Rectal smooth muscle tissue (tissue), 1 donor: ENCODE data around the gene RNU6-7.

ENCODE experiments used
- H3K27ac ChIP-seq: one replicate; pipeline ENCODE4 v1.7.0; 2013; ENCODE audit warnings: low read depth, low read length, inconsistent platforms
- H3K27me3 ChIP-seq: one replicate; pipeline ENCODE4 v1.7.0; 2013; ENCODE audit warnings: low read length; ENCODE audit not compliant: control insufficient read depth, insufficient read depth
- H3K36me3 ChIP-seq: one replicate; pipeline ENCODE4 v1.7.0; 2013; ENCODE audit warnings: low read length; ENCODE audit not compliant: control insufficient read depth, insufficient read depth
- H3K4me1 ChIP-seq: one replicate; pipeline ENCODE4 v1.7.0; 2013; ENCODE audit warnings: low read length; ENCODE audit not compliant: control insufficient read depth, insufficient read depth
- H3K4me3 ChIP-seq: one replicate; pipeline ENCODE4 v1.7.0; 2013; ENCODE audit warnings: low read length
- H3K9ac ChIP-seq: one replicate; pipeline ENCODE4 v1.7.0; 2013; ENCODE audit warnings: low read length

The RNU6-7 gene

DNA sequence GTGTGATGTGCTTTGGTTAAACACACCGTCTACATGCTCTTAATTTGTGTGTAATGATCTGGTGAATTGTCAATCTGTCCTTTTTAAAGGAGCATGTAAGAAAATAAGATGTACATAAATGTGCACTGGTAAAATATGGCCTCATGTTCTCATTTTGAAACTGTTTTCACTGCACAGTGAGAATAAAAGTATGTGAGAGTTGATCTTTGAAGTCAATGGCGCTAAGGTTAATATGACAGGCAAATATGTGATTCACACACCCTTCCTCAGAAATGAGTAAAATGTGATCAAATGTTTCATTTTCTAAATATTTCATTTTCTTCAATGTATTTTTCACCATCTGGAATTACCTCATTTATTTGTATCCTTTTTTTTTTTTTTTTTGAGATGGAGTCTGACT lies 8.3 kb upstream of the RNU6-7 start:
- Histone ChIP-seq H3K27ac (no peak overlapping the region), H3K4me1 (no peaks in the 10 kb centered on the region), H3K36me3 (no peaks in the 10 kb centered on the region), H3K4me3 (no peak overlapping the region), H3K27me3 (no peaks in the 10 kb centered on the region), H3K9ac (no peak overlapping the region)

GRCh38 chr14:32195636-32196035 lies 6.2 kb upstream of the RNU6-7 start:
- H3K27me3 ChIP-seq, result no peaks in the 10 kb centered on the region
- H3K4me1 ChIP-seq, result no peaks in the 10 kb centered on the region
- H3K4me3 ChIP-seq, result no peak overlapping the region
- no peak overlapping the region for H3K27ac ChIP-seq
- H3K36me3 ChIP-seq, result no peaks in the 10 kb centered on the region
- H3K9ac ChIP-seq, result no peak overlapping the region

DNA sequence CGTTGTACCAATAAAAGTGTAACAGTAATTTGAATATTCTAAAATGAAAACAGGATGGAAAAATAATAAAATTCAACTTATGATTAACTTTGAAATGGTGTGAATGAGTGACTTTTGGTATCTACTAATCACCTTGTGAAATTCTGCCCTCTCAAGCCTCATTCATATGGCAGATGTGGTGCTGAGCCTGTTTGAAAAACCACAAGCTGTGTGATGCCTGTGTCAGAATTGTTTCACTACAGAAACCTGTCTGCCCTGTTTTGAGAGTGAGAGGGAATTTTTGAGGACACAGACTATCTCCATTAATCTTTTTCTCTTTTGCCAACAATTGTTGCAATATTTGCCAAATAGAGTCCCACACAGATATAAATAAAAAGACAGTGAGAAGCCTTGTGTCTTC lies 3.9 kb upstream of the RNU6-7 start:
- Histone ChIP-seq H3K36me3 (no peaks in the 10 kb centered on the region), H3K27ac (no peak overlapping the region), H3K27me3 (no peaks in the 10 kb centered on the region), H3K4me3 (no peak overlapping the region), H3K4me1 (peaks cover 2% of the 10 kb centered on the region), H3K9ac (no peak overlapping the region)

DNA sequence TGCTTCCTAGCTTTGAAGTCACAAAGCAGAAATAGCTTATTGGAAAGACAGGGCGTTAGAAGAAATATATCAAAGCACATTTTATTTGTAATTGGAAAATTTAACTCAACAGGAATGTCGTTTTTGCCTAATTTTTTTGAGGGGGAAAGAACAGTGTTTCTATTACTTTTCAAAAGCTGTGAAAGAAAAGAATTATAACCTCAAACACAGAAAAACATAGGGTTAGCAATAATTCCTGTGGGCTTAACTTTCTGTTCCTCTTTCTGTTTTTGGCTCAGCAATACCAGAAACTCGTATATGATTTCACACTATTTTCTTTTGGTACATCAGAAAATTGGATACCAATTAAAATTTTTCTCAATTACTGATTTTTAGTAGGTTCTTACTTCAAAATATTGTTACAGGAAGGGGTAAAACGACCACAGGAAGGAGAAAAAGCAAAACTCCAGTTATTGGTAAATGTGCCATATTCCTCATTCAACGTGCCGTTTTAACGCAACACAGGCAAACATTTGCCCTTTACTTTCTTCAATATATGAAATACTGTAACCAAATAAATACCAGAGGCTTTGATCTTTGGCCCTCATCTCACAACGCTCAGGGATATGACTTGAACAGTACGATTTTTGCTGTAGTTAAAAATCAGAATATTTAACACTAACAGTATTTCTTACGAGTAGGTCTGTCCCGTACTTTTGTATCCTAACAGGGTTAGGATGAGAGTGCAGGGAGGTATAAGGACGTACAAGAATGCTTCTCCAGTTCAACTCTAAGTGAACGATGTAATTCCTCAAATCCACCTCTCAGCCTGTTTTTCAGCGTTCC lies 1.3 kb upstream of the RNU6-7 start:
- peak overlapping the region; percentile 96 for H3K4me3 ChIP-seq
- H3K36me3 ChIP-seq, result no peaks in the 10 kb centered on the region
- H3K27me3 ChIP-seq, result no peaks in the 10 kb centered on the region
- no peak overlapping the region for H3K9ac ChIP-seq
- H3K27ac ChIP-seq, result peak overlapping the region; percentile 81
- peaks cover 2% of the 10 kb centered on the region for H3K4me1 ChIP-seq

DNA sequence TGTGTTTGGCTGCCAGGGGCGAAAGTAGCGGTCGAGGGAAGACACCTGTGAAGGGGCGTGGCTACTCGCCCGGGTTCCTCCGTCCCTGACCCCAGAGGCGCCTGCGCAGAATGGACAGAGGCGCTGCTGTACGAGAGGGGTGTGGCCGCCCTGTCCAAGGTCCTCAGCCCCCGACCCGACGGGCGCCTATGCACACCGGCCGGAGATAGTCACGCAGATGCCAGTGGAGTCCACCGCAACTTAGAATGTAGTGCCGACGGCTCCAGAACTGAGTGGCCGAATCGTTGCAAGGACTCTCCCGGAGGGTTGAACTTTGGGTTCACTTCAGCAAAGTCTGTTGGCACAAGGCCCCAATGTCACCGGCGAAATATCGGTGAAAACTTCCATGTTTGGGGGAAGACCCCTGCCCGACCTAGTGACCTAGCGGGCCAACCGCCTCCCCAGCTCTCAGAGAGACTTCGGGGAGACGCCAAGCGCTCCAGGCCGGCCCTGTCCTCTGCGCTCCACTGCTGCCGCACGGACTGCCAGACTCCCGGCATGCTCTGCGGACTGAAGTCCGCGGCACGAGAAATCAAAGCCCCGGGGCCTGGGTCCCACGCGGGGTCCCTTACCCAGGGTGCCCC lies 541 bp upstream of the RNU6-7 start:
- Histone ChIP-seq H3K4me1 (peaks cover 2% of the 10 kb centered on the region), H3K9ac (peak overlapping the region; percentile 76), H3K36me3 (no peaks in the 10 kb centered on the region), H3K27me3 (no peaks in the 10 kb centered on the region), H3K4me3 (peak overlapping the region; percentile 96), H3K27ac (peak overlapping the region; percentile 81)

- no peaks in the 10 kb centered on the region for H3K36me3 ChIP-seq
- H3K9ac ChIP-seq, result no peak overlapping the region
Observed at GRCh38 chr14:32202491-32202997, 699 bp downstream of the RNU6-7 start.

DNA sequence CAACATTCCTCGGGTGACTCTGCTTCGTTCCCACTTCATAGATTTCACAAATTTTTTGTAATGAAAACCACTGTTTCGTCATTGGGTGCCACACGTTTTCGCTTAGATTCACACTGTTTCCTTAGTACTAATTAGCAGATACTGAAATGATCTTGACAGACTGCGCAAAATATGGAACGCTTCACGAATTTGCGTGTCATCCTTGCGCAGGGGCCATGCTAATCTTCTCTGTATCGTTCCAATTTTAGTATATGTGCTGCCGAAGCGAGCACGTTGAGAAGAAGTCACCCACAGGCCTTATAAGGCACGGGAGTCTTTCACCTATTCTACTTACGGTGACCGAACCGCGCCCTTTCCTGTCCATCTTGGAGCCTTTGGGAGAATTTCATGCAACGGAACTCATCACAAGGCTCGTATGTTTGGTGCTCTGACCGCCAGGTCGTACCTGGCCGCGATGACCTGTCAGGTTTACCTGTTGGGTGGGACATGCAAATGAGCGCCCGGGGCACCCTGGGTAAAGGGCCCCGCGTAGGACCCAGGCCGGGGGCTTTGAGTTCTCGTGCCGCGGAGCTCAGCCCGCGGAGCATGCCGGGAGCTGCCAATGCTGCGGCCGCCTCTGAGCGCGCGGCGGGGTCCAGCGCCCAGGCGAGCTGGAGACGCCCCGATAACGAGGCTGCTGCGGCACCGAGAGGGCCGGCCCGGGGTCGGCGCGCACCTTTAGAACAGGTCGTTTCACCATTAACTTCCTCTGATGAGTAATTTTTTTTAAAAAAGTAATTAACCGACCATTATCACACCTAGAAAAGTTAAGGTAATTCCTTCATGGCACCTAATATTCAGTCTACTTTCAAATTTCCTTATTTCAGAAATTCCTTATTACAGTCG lies 1.4 kb downstream of the RNU6-7 start, which contains the start of gene RNU6-8:
RNU6-8 (minus strand) TSS at position 272 of the 885 bp plus-strand sequence.
- H3K36me3 ChIP-seq, result no peaks in the 10 kb centered on the region
- H3K27me3 ChIP-seq, result no peaks in the 10 kb centered on the region
- H3K4me3 ChIP-seq, result peak within 1 kb of the TSS; percentile 96
- peak within 1 kb of the TSS; percentile 81 for H3K27ac ChIP-seq
- H3K9ac ChIP-seq, result peak within 1 kb of the TSS; percentile 76
- H3K4me1 ChIP-seq, result peaks cover 2% of the 10 kb centered on the region

More at GRCh38 chr14:32202491-32202997, 699 bp downstream of the RNU6-7 start:
- H3K27me3 ChIP-seq, result no peaks in the 10 kb centered on the region
- H3K4me3 ChIP-seq, result peak overlapping the region; percentile 96
- peak overlapping the region; percentile 81 for H3K27ac ChIP-seq
- peaks cover 2% of the 10 kb centered on the region for H3K4me1 ChIP-seq

- peak overlapping the region; percentile 96 for H3K4me3 ChIP-seq
- no peaks in the 10 kb centered on the region for H3K36me3 ChIP-seq
- no peaks in the 10 kb centered on the region for H3K27me3 ChIP-seq
- peak overlapping the region; percentile 81 for H3K27ac ChIP-seq
- H3K9ac ChIP-seq, result no peak overlapping the region
- peaks cover 2% of the 10 kb centered on the region for H3K4me1 ChIP-seq
Observed at GRCh38 chr14:32203928-32204357, 2.1 kb downstream of the RNU6-7 start.

- Histone ChIP-seq H3K36me3 (no peaks in the 10 kb centered on the region), H3K9ac (no peak overlapping the region), H3K4me1 (peaks cover 2% of the 10 kb centered on the region), H3K27ac (no peak overlapping the region), H3K27me3 (no peaks in the 10 kb centered on the region), H3K4me3 (no peak overlapping the region)
Observed at GRCh38 chr14:32205554-32205953, 3.7 kb downstream of the RNU6-7 start.

DNA sequence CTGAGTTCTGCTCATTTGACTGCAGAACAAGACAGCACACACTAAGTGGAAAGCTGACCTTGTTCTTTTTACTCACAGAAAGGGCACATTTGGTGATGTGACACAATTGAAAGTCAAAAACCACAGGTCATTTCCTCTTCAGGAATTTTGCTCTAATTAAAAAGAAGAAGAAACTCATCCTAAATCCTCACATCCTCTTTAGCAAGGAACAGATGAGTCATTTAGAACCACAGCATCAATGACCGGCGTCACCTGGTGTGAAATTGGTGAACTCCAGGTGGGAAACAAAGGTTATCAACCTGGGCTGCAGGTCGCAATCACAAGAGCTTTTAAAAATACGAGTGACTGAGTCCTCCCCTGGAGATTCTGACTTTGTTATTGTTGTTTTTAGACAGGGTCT lies 4.1 kb downstream of the RNU6-7 start:
- Histone ChIP-seq H3K4me1 (peaks cover 2% of the 10 kb centered on the region), H3K27me3 (no peaks in the 10 kb centered on the region), H3K27ac (no peak overlapping the region), H3K9ac (no peak overlapping the region), H3K4me3 (no peak overlapping the region), H3K36me3 (no peaks in the 10 kb centered on the region)

GRCh38 chr14:32206552-32206951 lies 4.7 kb downstream of the RNU6-7 start:
- H3K4me1 ChIP-seq, result peaks cover 2% of the 10 kb centered on the region
- H3K27me3 ChIP-seq, result no peaks in the 10 kb centered on the region
- H3K36me3 ChIP-seq, result no peaks in the 10 kb centered on the region
- H3K9ac ChIP-seq, result no peak overlapping the region
- no peak overlapping the region for H3K4me3 ChIP-seq
- no peak overlapping the region for H3K27ac ChIP-seq

- H3K27me3 ChIP-seq, result no peaks in the 10 kb centered on the region
- H3K4me1 ChIP-seq, result no peaks in the 10 kb centered on the region
- no peaks in the 10 kb centered on the region for H3K36me3 ChIP-seq
- H3K4me3 ChIP-seq, result no peak overlapping the region
- no peak overlapping the region for H3K9ac ChIP-seq
- H3K27ac ChIP-seq, result no peak overlapping the region
Observed at GRCh38 chr14:32208490-32208889, 6.6 kb downstream of the RNU6-7 start.
